Activated CD8-positive, alpha-beta T cell treated with anti-CD3 and anti-CD28 coated beads for 36 hours (primary cell): ENCODE data around the gene IFT20. TPM values are rescaled to one million over a fixed set of nuclear protein-coding genes. Genes with fewer than 3 reads are reported as not detected.

Experiments used
- ATAC-seq: fragments of 200-7000 bp; cut with Tn5 transposase; one replicate; pipeline ENCODE4 v1.10.0; 2021; ENCODE audit warnings: mild to moderate bottlenecking, moderate library complexity
- CTCF ChIA-PET: fragments of 350-600 bp; sonication (Branson Sonifier 250); formaldehyde crosslinking; loops from one replicate; lab custom pipeline; 2021; ENCODE audit warnings: antibody characterized with exemption; lab: Charles Lee
- POLR2A ChIA-PET: fragments of 350-600 bp; sonication (Branson Sonifier 250); formaldehyde crosslinking; loops from one replicate; lab custom pipeline; 2021; ENCODE audit warnings: antibody characterized with exemption; lab: Charles Lee
- DNase-seq: peaks from one replicate; pipeline ENCODE4 v3.0.0-alpha.2; 2020
- H3K27ac Mint-ChIP-seq: one replicate; pipeline ENCODE4 v1.8.0; 2021; ENCODE audit warnings: mild to moderate bottlenecking, mixed read lengths
- H3K27me3 Mint-ChIP-seq: one replicate; pipeline ENCODE4 v1.8.0; 2021; ENCODE audit warnings: mixed read lengths
- H3K36me3 Mint-ChIP-seq: one replicate; pipeline ENCODE4 v1.8.0; 2021; ENCODE audit warnings: low read depth, mixed read lengths
- H3K4me1 Mint-ChIP-seq: one replicate; pipeline ENCODE4 v1.8.0; 2021; ENCODE audit warnings: low read depth, mixed read lengths
- H3K4me3 Mint-ChIP-seq: one replicate; pipeline ENCODE4 v1.8.0; 2021; ENCODE audit warnings: mild to moderate bottlenecking, moderate library complexity, mixed read lengths
- H3K9me3 Mint-ChIP-seq: one replicate; pipeline ENCODE4 v1.8.0; 2021; ENCODE audit warnings: mixed read lengths
- intact Hi-C: fragments of 100-400 bp; cut with micrococcal nuclease; formaldehyde crosslinking; loops from one replicate; pipeline ENCODE4 v1.10.0; 2022
- total RNA-seq, 2 experiments: library from RNA; stranded (reverse); gene quantifications; one replicate each; pipeline ENCODE4 v1.2.3, GENCODE V29; 2021
- TF ChIP-seq, protein P1 (sequence below): fragments of 200-600 bp; IDR thresholded peaks from one replicate; pipeline ENCODE4 v1.8.0; 2022; ENCODE audit warnings: antibody characterized with exemption, mild to moderate bottlenecking

IFT20 gene
- total RNA-seq, 2 experiments from 2014 or later: 16.7 to 18.8 TPM

DNA sequence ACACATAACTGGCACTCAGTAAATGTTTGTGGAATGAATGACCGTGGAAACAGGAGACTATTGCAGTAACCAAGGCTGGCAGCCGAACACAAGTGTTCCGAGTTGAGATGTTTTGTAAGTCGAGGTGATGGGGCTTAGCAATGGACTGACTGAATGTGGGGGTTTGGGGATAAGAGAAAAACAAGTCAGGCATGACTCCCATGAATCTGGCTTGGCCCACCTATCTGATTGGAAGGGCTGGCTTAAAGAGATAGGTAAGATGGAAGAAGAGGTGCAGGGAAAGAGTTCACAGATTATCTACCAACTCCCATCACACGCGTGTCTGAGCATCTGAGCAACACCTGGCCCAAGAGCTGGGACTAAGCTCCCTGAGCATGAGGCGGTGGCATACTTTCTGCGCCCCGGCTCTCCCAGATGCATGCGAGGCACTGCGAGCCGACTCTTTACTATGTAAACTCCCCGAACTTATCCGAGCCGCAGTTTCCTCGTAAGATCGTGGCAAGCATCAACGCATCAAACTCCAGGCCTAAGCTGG is 539 bp downstream of the IFT20 start:
- peak overlapping the region; percentile 84 for H3K4me3 Mint-ChIP-seq
- no peaks in the 10 kb centered on the region for H3K27me3 Mint-ChIP-seq
- no peaks in the 10 kb centered on the region for H3K9me3 Mint-ChIP-seq
- H3K36me3 Mint-ChIP-seq: no peaks in the 10 kb centered on the region
- TF ChIP-seq, protein P1, sequence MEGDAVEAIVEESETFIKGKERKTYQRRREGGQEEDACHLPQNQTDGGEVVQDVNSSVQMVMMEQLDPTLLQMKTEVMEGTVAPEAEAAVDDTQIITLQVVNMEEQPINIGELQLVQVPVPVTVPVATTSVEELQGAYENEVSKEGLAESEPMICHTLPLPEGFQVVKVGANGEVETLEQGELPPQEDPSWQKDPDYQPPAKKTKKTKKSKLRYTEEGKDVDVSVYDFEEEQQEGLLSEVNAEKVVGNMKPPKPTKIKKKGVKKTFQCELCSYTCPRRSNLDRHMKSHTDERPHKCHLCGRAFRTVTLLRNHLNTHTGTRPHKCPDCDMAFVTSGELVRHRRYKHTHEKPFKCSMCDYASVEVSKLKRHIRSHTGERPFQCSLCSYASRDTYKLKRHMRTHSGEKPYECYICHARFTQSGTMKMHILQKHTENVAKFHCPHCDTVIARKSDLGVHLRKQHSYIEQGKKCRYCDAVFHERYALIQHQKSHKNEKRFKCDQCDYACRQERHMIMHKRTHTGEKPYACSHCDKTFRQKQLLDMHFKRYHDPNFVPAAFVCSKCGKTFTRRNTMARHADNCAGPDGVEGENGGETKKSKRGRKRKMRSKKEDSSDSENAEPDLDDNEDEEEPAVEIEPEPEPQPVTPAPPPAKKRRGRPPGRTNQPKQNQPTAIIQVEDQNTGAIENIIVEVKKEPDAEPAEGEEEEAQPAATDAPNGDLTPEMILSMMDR: no peak
- peaks cover 29% of the 10 kb centered on the region for H3K4me1 Mint-ChIP-seq
- ChIA-PET POLR2A (interaction anchor here (0.8 to 3.6 kb wide), 6 partner anchors 9 to 30 kb away, joined by 3 to 29 read pairs (median 8); partner anchors contain the start of genes POLDIP2, SEBOX and TMEM97), CTCF (interaction anchor here (1.1 to 2.7 kb wide), 7 partner anchors 9 to 83 kb away, joined by 3 to 19 read pairs (median 8); partner anchors contain the start of genes POLDIP2 and TMEM97)
- ATAC-seq (no peak), DNase-seq (peak; percentile 28)
- intact Hi-C loops: no loop called here
- H3K27ac Mint-ChIP-seq: peak overlapping the region; percentile 73

DNA sequence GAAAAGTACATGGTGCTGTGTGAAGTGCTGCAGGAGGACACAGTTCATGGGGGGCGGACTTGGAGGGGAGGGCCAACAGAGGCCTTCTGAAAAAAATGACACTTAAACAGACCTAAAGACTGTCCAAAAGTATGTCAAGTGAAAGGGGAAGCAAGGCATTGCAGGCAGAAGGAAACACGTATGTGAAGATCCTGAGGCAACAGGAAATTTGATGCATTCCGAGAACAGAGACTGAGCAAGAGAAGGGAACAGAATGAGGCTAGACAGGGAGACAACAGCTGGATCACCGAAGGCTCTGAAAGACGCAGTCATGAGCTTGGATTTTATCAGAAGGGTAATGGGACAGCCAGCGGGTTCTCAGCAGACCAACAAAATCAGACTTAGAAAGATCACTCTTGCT is 1.1 kb downstream of the IFT20 start:
- ATAC-seq (no peak), DNase-seq (no peak)
- no peaks in the 10 kb centered on the region for H3K27me3 Mint-ChIP-seq
- POLR2A ChIA-PET: interaction anchor here (1.9 to 3.6 kb wide), 3 partner anchors 8 to 23 kb away, joined by 11 to 29 read pairs (median 22); partner anchors contain the start of genes POLDIP2 and TMEM97
- intact Hi-C loops: no loop called here
- no peaks in the 10 kb centered on the region for H3K9me3 Mint-ChIP-seq
- peaks cover under 1% of the 10 kb centered on the region for H3K36me3 Mint-ChIP-seq
- peaks cover 29% of the 10 kb centered on the region for H3K4me1 Mint-ChIP-seq
- peak overlapping the region; percentile 73 for H3K27ac Mint-ChIP-seq
- CTCF ChIA-PET: interaction anchor here (2.7 kb wide), 1 partner anchor 14 kb away, joined by 12 read pairs; the partner anchor contains the start of gene TMEM97
- peak overlapping the region; percentile 84 for H3K4me3 Mint-ChIP-seq
- TF ChIP-seq, protein P1: no peak

DNA sequence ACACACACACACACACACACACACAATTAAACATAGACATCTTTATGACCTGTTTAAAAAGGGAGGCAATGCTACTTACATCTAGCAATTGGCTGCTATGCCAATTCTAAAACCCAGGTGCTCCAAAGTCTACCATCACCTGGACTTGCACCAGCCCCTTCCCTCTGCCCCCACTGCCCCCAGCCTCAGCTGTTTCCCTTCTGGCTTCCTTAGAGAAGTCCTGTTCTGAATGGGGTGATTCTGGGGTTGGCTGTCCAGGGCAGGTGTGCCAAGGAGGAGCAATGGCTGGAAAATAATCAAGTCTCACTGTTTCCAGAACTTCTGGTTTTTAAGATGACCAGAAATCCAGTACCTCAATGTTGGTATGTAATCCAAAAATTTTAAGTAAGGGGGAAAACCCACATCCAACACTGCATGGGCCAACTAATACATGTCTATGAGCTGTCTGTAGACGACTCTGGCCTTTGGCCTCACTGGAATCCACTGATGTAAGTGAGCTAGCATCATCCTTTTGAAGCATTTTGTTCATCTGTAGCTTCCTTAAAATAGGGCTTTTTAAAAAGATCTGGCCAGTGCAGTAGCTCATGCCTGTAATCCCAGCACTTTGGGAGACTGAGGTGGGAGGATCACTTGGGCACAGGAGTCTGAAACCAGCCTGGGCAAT is 2.1 kb downstream of the IFT20 start:
- TF ChIP-seq, protein P1: no peak
- intact Hi-C loops: no loop called here
- no peak for ATAC-seq
- no peaks in the 10 kb centered on the region for H3K9me3 Mint-ChIP-seq
- no peak for DNase-seq
- peaks cover 24% of the 10 kb centered on the region for H3K4me1 Mint-ChIP-seq
- ChIA-PET CTCF (interaction anchor here (1.4 to 2.7 kb wide), 2 partner anchors 13 to 439 kb away, joined by 4 to 12 read pairs; partner anchors contain the start of gene TMEM97), POLR2A (interaction anchor here (3.6 to 5.8 kb wide), 2 partner anchors 14 kb away, joined by 29 to 51 read pairs; partner anchors contain the start of gene TMEM97)
- H3K27me3 Mint-ChIP-seq: no peaks in the 10 kb centered on the region
- H3K36me3 Mint-ChIP-seq: peaks cover 8% of the 10 kb centered on the region
- no peak overlapping the region for H3K27ac Mint-ChIP-seq
- H3K4me3 Mint-ChIP-seq: peak overlapping the region; percentile 84

DNA sequence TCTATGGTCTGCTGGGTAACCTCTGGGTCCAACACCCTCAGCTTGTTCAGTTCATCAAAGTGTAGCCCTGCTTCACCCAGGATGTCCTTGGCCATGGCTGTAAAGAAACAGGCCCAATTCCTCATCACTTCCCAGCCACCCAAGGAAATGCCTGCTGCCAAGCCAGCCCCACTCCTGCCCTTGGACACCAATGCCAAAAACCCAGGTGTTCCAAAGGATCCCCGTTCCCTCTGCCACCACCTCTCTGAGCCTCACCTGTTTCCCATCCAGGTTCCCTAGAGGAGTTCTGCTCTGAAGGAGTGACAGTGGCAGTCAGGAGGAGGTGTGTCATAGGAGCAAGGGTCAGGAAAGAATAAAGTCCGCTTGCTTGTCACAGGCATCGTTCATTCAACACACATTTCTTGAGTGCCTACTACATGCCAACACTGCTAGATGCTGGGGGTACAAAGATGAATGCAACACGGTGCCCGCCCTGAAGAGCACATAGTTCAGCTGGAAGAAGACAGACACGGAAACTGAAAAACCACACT is 3.3 kb downstream of the IFT20 start:
- TF ChIP-seq, protein P1: no peak
- ChIA-PET POLR2A (interaction anchor here (1.5 to 5.8 kb wide), 2 partner anchors 13 to 14 kb away, joined by 3 to 51 read pairs; partner anchors contain the start of gene TMEM97), CTCF (interaction anchor here (0.9 kb wide), 1 partner anchor 81 kb away, joined by 3 read pairs; no protein-coding TSS in a partner anchor)
- H3K4me3 Mint-ChIP-seq: no peak overlapping the region
- intact Hi-C loops: no loop called here
- H3K4me1 Mint-ChIP-seq: peaks cover 27% of the 10 kb centered on the region
- H3K27ac Mint-ChIP-seq: no peak overlapping the region
- no peaks in the 10 kb centered on the region for H3K9me3 Mint-ChIP-seq
- DNase-seq (no peak), ATAC-seq (no peak)
- peaks cover 11% of the 10 kb centered on the region for H3K36me3 Mint-ChIP-seq
- H3K27me3 Mint-ChIP-seq: no peaks in the 10 kb centered on the region
